Stimulated activated effector memory CD8-positive, alpha-beta T cell treated with anti-CD3 and anti-CD28 coated beads, Interleukin-12 subunit alpha, Interleukin-12 subunit beta, amount 100 ng/mL, for 72 hours (primary cell): ENCODE data around the gene SMG5.

Experiments
- ATAC-seq: fragments of 150-1000 bp; cut with Tn5 transposase; 2 replicates; pipeline ENCODE4 v1.10.0; 2021
- DNase-seq, 2 donors: peaks; one replicate each; pipeline ENCODE4 v3.0.0; 2021 to 2022; ENCODE audit warnings: low spot score in 2 of 2
- H3K27ac Mint-ChIP-seq: one replicate; pipeline ENCODE4 v1.8.0; 2022; ENCODE audit warnings: mild to moderate bottlenecking, mixed read lengths
- H3K36me3 Mint-ChIP-seq: one replicate; pipeline ENCODE4 v1.8.0; 2022; ENCODE audit warnings: mild to moderate bottlenecking, mixed read lengths
- H3K4me1 Mint-ChIP-seq: one replicate; pipeline ENCODE4 v1.8.0; 2022; ENCODE audit warnings: mixed read lengths
- H3K4me3 Mint-ChIP-seq: one replicate; pipeline ENCODE4 v1.8.0; 2022; ENCODE audit warnings: mild to moderate bottlenecking, mixed read lengths
- H3K9me3 Mint-ChIP-seq: one replicate; pipeline ENCODE4 v1.8.0; 2022; ENCODE audit warnings: mixed read lengths

Gene SMG5

DNA sequence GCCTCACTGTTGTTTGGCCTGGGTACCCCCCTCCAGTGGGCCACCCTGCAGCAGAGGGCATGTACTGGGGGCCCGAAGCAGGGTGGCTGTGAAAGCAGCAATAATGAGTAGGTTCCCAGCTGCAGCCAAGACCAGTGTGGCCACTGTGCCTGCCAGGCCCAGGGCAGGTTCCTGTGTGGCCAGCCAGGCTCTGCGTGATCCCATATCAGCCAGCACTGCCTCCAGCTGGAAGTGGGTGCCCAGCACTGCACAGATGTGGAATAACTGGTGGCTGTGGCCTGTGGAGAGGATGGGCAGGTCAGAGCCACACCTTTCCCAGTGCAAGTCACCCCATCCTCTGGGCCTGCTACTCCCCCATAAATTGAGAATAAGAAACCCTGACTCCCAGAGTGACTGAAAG, 38.5 kb downstream of the SMG5 start:
- DNase-seq: no peak
- ATAC-seq: no peak
- H3K36me3 Mint-ChIP-seq: peaks cover 59% of the 10 kb centered on the region
- H3K9me3 Mint-ChIP-seq: no peaks in the 10 kb centered on the region
- peak overlapping the region; percentile 77 for H3K4me3 Mint-ChIP-seq
- H3K4me1 Mint-ChIP-seq: peaks cover 37% of the 10 kb centered on the region
- peak overlapping the region; percentile 94 for H3K27ac Mint-ChIP-seq

DNA sequence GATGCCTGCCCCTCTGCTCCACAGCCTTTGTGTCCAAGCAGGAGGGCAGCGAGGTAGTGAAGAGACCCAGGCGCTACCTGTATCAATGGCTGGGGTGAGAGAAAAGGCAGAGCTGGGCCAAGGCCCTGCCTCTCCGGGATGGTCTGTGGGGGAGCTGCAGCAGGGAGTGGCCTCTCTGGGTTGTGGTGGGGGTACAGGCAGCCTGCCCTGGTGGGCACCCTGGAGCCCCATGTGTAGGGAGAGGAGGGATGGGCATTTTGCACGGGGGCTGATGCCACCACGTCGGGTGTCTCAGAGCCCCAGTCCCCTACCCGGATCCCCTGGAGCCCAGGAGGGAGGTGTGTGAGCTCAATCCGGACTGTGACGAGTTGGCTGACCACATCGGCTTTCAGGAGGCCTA, 39.9 kb downstream of the SMG5 start:
- Mint-ChIP-seq H3K9me3 (no peaks in the 10 kb centered on the region), H3K27ac (peak overlapping the region; percentile 26), H3K4me3 (no peak overlapping the region), H3K36me3 (peaks cover 73% of the 10 kb centered on the region), H3K4me1 (peaks cover 37% of the 10 kb centered on the region)
- no peak for ATAC-seq
- no peak for DNase-seq

DNA sequence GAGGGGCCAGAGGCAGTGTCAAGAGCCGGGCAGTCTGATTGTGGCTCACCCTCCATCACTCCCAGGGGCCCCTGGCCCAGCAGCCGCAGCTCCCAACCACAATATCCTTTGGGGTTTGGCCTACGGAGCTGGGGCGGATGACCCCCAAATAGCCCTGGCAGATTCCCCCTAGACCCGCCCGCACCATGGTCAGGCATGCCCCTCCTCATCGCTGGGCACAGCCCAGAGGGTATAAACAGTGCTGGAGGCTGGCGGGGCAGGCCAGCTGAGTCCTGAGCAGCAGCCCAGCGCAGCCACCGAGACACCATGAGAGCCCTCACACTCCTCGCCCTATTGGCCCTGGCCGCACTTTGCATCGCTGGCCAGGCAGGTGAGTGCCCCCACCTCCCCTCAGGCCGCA, 40.7 kb downstream of the SMG5 start, which contains the start of gene BGLAP:
Gene BGLAP (plus strand): TSS at position 259 of the 400 bp plus-strand sequence. CDS start 48 bp downstream, at position 307.
- Mint-ChIP-seq H3K36me3 (peaks cover 81% of the 10 kb centered on the region), H3K4me1 (peaks cover 33% of the 10 kb centered on the region), H3K9me3 (no peaks in the 10 kb centered on the region), H3K27ac (peak within 1 kb of the TSS; percentile 26), H3K4me3 (no peak within 1 kb of the TSS)
- no peak for DNase-seq
- no peak for ATAC-seq

DNA sequence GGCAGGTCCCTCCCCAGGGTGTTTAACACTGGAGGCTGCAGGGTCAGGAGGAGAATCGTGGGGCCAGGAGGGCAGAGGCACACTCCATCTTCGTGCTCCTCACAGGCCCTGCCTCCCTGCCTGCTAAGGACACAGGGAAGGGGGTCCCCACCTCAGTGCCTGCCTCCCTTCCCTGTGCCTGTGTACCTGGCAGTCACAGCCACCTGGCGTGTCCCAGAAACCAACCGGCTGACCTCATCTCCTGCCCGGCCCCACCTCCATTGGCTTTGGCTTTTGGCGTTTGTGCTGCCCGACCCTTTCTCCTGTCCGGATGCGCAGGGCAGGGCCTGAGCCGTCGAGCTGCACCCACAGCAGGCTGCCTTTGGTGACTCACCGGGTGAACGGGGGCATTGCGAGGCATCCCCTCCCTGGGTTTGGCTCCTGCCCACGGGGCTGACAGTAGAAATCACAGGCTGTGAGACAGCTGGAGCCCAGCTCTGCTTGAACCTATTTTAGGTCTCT, 41.3 kb downstream of the SMG5 start:
- Mint-ChIP-seq H3K4me3 (no peak overlapping the region), H3K27ac (no peak overlapping the region), H3K4me1 (peaks cover 32% of the 10 kb centered on the region), H3K9me3 (no peaks in the 10 kb centered on the region), H3K36me3 (peaks cover 81% of the 10 kb centered on the region)
- DNase-seq (no peak), ATAC-seq (no peak)

DNA sequence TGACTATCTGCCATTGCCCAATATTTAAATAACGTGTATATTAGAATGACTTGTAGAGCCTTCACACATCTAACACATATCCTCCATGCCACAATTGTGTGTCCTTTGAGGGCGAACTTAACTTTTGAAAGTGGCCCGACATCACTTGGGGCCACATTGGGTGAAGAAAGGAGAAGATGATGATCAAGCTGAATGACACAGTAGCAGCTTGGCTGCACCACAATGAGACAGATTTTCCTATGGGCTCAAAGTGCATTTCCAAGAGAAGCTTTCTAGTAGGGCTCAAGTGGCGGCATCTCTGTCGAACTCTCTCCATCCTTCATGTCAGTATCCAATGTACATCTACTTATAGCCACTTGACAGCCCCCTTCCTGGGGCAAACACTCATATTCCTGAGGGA, 44.4 kb downstream of the SMG5 start:
- peaks cover 8% of the 10 kb centered on the region for H3K4me1 Mint-ChIP-seq
- no peak overlapping the region for H3K4me3 Mint-ChIP-seq
- ATAC-seq: no peak
- no peak for DNase-seq
- H3K27ac Mint-ChIP-seq: no peak overlapping the region
- peaks cover 86% of the 10 kb centered on the region for H3K36me3 Mint-ChIP-seq
- H3K9me3 Mint-ChIP-seq: no peaks in the 10 kb centered on the region

DNA sequence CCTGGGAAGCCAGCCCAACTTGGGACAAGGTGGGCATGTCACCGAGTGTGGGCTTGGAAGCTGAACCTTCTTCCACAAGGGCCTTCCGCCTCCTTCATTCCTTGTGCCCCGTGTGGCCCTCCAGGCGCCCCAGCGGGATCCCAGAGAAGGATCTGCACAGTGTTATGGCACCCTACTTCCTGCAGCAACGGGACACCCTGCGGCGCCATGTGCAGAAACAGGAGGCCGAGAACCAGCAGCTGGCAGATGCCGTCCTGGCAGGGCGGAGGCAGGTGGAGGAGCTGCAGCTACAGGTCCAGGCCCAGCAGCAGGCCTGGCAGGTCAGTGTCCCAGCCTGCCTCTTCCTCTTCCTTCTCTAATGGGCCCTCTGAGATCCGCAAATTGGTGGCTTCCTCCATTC, 46.5 kb downstream of the SMG5 start:
- no peak for DNase-seq
- no peak for ATAC-seq
- Mint-ChIP-seq H3K27ac (no peak overlapping the region), H3K4me1 (peaks cover 3% of the 10 kb centered on the region), H3K36me3 (peaks cover 97% of the 10 kb centered on the region), H3K4me3 (no peak overlapping the region), H3K9me3 (no peaks in the 10 kb centered on the region)

DNA sequence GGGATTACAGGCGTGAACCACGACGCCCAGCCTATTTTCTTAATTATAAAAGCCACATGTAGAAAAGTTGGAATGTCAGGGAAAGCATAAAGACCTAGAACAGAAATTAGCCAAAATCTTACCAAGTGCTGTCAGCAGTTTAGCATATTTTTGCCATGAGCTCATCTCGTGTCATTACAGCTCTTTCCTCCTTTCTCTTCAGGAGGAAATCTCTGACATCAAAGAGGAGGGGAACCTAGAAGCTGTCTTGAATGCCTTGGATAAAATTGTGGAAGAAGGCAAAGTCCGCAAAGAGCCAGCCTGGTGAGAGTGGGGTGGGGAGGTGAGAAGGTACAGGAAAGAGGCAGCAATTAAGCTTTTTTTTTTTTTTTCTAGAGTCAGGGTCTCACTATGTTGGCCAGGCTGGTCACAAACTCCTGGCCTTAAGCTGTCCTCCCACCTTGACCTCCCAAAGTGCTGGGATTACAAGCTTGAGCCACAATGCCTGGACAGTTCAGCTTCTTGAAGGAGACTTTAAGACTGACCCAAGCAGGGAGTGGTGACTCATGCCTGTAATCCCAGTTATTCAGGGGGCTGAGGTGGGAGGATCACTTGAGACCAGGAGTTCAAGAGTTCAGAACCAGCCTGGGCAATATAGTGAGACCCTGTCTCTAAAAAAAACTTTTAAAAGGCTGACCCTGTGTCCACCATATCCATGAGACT, 49.0 kb downstream of the SMG5 start:
- Mint-ChIP-seq H3K4me3 (no peak overlapping the region), H3K9me3 (no peaks in the 10 kb centered on the region), H3K36me3 (peaks cover 100% of the 10 kb centered on the region), H3K4me1 (peaks cover 2% of the 10 kb centered on the region), H3K27ac (no peak overlapping the region)
- no peak for ATAC-seq
- DNase-seq: no peak

DNA sequence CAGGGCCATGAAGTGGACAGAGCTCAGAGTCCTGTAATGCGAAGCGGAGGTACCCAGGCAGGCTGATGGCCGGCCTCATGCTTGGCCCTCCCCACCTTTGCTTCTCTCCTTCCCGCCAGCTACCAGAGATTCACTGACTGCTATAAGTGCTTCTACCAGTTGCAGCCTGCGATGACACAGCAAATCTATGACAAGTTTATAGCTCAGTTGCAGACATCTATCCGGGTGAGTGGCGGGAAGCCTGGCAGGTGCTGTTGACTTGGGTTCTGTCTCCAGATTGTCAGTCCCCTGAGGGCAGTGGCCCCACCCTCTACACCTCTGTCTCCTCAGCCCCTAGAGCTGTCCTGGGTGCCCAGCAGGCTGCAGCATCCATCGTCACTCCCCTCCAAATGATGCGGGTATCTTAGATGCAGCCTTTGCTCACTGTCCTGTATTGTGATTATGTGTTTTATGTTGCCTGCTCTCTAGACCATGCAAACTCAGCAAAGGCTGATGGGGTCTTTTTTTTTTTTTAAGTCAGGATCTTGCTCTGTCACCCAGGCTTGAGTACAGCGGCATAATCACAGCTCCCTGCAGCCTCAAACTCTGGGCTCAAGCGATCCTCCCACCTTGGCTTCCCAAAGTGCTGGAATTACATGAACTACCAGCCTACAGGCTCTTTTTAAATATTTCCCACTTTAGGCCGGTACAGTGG, 50.3 kb downstream of the SMG5 start:
- no peak for ATAC-seq
- Mint-ChIP-seq H3K36me3 (peaks cover 100% of the 10 kb centered on the region), H3K4me3 (no peak overlapping the region), H3K27ac (no peak overlapping the region), H3K4me1 (peaks cover 8% of the 10 kb centered on the region), H3K9me3 (no peaks in the 10 kb centered on the region)
- no peak for DNase-seq

DNA sequence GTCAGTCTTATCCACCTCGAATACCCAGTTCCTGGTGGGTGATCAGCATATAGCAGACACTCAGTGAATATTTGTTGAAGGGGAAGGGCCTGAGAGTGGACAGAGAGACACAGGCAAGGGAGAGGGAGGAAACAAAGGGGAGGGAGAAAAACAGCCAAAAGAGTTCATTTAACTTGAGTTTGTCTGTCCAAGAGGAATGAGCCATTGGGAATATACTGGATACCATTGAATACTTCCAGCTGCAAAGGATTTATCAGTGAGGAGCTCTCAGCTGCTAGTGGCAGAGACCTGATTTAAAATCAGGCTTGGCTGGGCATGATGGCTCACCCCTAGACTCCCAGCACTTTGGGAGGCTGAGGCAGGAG, 52.2 kb downstream of the SMG5 start:
- H3K27ac Mint-ChIP-seq: no peak overlapping the region
- peaks cover 18% of the 10 kb centered on the region for H3K4me1 Mint-ChIP-seq
- no peak for ATAC-seq

DNA sequence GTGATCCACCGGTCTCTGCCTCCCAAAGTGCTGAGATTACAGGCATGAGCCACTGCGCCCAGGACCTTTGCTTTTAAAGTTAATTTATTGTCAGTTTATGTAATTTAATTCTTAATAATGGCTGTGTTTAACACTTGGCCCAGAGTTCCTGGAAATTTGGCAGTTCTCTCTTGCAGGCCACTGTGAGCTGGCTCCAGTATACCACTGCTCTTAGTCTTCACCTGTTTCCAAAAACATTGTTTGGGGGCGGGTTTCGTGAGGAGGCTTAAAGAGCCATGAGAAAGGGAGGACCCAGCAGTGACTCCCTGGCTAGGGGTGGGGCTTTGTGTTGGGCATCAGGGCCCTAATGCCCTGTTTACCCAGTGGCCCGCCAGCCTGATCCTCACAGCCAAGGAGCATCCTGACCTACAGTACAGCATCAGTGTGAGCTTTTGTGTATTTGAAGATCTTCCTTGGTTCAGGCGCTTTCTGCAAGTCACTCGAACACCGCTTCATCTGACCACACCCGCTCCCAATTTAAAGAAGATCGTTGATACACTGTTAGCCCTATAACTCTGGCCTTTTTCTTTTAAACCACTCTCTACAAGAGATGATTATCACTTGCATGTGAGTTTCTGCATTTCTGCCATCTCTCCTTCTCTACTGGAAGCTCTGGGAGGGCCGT, 52.7 kb downstream of the SMG5 start:
- no peak overlapping the region for H3K4me3 Mint-ChIP-seq
- ATAC-seq (no peak), DNase-seq (no peak)
- H3K9me3 Mint-ChIP-seq: no peaks in the 10 kb centered on the region
- H3K36me3 Mint-ChIP-seq: peaks cover 100% of the 10 kb centered on the region
- H3K4me1 Mint-ChIP-seq: peaks cover 23% of the 10 kb centered on the region
- H3K27ac Mint-ChIP-seq: no peak overlapping the region

More for the DNA sequence above, 52.2 kb downstream of the SMG5 start:
- DNase-seq: no peak
- Mint-ChIP-seq H3K4me3 (no peak overlapping the region), H3K36me3 (peaks cover 100% of the 10 kb centered on the region), H3K9me3 (no peaks in the 10 kb centered on the region)

DNA sequence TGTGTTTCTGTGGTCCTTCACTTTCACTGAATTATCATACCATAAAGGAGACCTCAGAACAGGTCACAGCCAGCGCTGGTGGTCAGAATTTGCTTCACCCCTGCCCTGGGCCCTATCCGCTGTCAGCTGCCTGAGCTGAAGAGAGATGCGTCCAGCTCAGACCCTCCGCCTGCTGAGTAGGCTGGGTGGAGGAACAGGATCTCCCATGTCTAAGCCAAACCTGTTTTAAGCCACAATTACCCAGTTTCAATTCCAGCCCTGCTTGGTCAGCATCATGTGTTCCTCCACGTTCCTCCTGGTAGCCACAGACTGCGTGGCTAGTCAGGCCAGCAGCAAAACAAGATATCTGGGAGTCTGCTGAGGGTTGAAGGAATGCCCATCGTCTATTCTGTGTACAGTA, 54.1 kb downstream of the SMG5 start:
- no peak for ATAC-seq
- Mint-ChIP-seq H3K36me3 (peaks cover 99% of the 10 kb centered on the region), H3K4me1 (peaks cover 27% of the 10 kb centered on the region), H3K27ac (no peak overlapping the region), H3K4me3 (no peak overlapping the region), H3K9me3 (no peaks in the 10 kb centered on the region)
- no peak for DNase-seq

DNA sequence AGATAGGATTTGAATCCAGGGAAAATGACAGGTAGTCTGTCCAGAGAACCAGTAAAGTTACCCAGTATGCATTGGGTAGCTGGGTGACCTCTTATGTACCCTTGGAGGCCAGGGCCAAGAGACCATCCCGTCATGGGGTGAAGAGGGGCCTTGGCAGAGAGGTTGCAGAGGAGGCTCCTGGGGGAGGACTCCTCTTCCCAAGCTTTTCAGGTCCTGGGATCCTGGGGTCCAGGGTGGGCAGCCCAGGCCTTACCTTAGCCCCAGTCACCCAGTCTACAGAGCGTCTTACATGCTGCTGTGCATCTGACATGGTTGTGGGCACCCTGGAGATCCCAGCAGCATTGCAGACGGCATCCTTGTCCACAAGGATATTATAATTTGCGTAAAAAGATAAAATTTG, 55.8 kb downstream of the SMG5 start:
- Mint-ChIP-seq H3K4me1 (peaks cover 44% of the 10 kb centered on the region), H3K9me3 (no peaks in the 10 kb centered on the region), H3K27ac (peak overlapping the region; percentile 68), H3K4me3 (no peak overlapping the region), H3K36me3 (peaks cover 99% of the 10 kb centered on the region)
- ATAC-seq (no peak), DNase-seq (no peak)

DNA sequence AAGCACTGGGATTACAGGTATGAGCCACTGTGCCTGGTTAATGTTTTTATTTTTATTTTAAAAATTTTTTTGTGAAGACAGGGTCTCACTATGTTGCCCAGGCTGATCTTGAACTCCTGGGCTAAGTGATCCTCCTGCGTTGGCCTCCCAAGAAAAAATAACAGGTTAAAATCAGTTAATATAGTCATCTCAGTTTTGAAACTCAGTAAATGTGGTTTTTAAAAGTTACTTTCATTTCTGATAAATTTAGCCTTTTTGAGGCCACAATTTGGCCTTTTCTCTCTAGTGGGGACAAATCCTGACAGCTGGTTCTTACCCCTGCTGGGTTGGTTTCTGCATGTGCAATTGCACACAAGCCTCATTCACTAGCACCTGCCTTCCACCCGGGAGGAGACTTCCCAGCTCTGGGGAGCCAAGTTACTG, 56.5 kb downstream of the SMG5 start:
- no peak for DNase-seq
- H3K9me3 Mint-ChIP-seq: no peaks in the 10 kb centered on the region
- peak; percentile 14 for ATAC-seq
- no peak overlapping the region for H3K4me3 Mint-ChIP-seq
- H3K36me3 Mint-ChIP-seq: peaks cover 99% of the 10 kb centered on the region
- peak overlapping the region; percentile 68 for H3K27ac Mint-ChIP-seq
- H3K4me1 Mint-ChIP-seq: peaks cover 51% of the 10 kb centered on the region

DNA sequence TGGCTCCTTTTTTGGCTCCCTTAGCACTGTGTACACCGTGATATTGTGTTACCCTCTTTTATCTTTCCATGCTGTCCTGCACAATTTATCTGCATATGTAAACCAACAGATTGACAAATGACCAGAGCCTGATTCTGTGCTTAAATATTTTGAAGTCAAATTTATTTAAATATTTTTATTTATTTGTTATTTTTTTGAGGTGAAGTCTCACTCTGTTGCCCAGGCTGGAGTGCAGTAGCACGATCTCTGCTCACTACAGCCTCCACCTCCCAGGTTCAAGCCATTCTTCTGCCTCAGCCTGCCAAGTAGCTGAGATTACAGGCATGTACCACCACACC, 57.0 kb downstream of the SMG5 start:
- peaks cover 99% of the 10 kb centered on the region for H3K36me3 Mint-ChIP-seq
- no peak overlapping the region for H3K27ac Mint-ChIP-seq
- DNase-seq: no peak
- H3K4me3 Mint-ChIP-seq: no peak overlapping the region
- no peak for ATAC-seq
- H3K9me3 Mint-ChIP-seq: no peaks in the 10 kb centered on the region
- peaks cover 56% of the 10 kb centered on the region for H3K4me1 Mint-ChIP-seq

DNA sequence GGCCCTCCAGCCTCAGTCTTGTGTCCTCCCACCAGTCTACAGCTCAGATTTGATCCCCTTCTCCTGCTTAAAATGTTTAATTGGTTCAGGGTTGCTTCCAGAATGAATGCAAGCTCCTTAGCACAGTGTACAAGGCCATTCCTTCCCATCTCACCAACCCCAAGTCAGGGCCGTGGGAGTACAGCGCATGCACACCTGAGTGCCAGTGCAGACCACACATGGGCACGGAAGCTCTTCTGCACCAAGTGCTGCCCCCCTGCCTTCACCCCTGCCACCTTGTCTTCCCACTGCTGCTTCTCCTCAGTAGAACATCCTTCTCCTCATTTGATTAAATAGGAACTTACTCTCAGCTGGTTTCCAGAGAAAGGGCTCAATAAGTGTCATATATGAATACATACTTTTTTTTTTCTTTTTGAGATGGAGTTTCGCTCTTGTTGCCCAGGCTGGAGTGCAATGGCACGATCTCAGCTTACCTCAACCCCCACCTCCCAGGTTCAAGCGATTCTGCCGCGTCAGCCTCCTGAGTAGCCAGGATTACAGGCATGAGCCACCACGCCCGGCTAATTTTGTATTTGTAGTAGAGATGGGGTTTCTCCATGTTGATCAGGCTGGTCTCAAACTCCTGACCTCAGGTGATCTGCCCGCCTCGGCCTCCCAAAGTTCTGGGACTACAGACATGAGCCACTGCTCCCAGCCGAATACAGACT, 60.5 kb downstream of the SMG5 start:
- Mint-ChIP-seq H3K9me3 (no peaks in the 10 kb centered on the region), H3K36me3 (peaks cover 97% of the 10 kb centered on the region), H3K27ac (peak overlapping the region; percentile 91), H3K4me1 (peaks cover 75% of the 10 kb centered on the region), H3K4me3 (peak overlapping the region; percentile 57)
- ATAC-seq (no peak), DNase-seq (no peak)
